Fibroblast of lung (primary cell): ENCODE results near the gene ARHGEF7. TPM values are rescaled to one million over a fixed set of nuclear protein-coding genes. Genes with fewer than 3 reads are reported as not detected.

Experiments used
- DNase-seq, 2 donors: peaks; one replicate each; pipeline versions ENCODE4 v3.0.0 to v3.0.0-alpha.2; 2010; ENCODE audit warnings: low read depth in 2 of 2
- H2AFZ ChIP-seq: 2 replicates; pipeline ENCODE4 v1.5.1; 2012; ENCODE audit warnings: low read length, control low read depth, inconsistent platforms
- H3K27ac ChIP-seq: 2 replicates; pipeline ENCODE4 v1.5.1; 2011; ENCODE audit warnings: low read length, control low read depth; ENCODE audit not compliant: insufficient read depth
- H3K27me3 ChIP-seq: 2 replicates; pipeline ENCODE4 v1.5.1; 2011; ENCODE audit warnings: mild to moderate bottlenecking, low read length; ENCODE audit not compliant: control insufficient read depth, insufficient read depth
- H3K36me3 ChIP-seq: 2 replicates; pipeline ENCODE4 v1.5.1; 2011; ENCODE audit warnings: low read length; ENCODE audit not compliant: control insufficient read depth, insufficient read depth
- H3K4me1 ChIP-seq: 2 replicates; pipeline ENCODE4 v1.5.1; 2011; ENCODE audit warnings: low read length; ENCODE audit not compliant: control insufficient read depth, insufficient read depth; ENCODE audit errors: extremely low read depth
- H3K4me2 ChIP-seq: 2 replicates; pipeline ENCODE4 v1.5.1; 2011; ENCODE audit warnings: low read length, control low read depth; ENCODE audit not compliant: insufficient read depth; ENCODE audit errors: extremely low read depth
- H3K4me3 ChIP-seq, 4 experiments: fragments of 200-600 bp in 1 of 4; sonication (generic) in 1 of 4; replicated peaks in 1 of 4; 2 replicates each; pipeline ENCODE4 v1.5.1; 2011 to 2016; ENCODE audit warnings: low read length in 4 of 4, low read depth in 3 of 4, mild to moderate bottlenecking in 3 of 4, control low read depth in 2 of 4, inconsistent platforms in 1 of 4, mixed read lengths in 1 of 4; ENCODE audit not compliant: insufficient read depth in 1 of 4; ENCODE audit errors: control extremely low read depth in 1 of 4
- H3K79me2 ChIP-seq: 2 replicates; pipeline ENCODE4 v1.5.1; 2012; ENCODE audit warnings: mild to moderate bottlenecking, low read length, inconsistent platforms; ENCODE audit not compliant: control insufficient read depth, insufficient read depth
- H3K9ac ChIP-seq: 2 replicates; pipeline ENCODE4 v1.5.1; 2011; ENCODE audit warnings: mild to moderate bottlenecking, low read length, control low read depth; ENCODE audit not compliant: insufficient read depth
- H3K9me3 ChIP-seq: 2 replicates; pipeline ENCODE4 v1.5.1; 2012; ENCODE audit warnings: low read depth, low read length; ENCODE audit not compliant: control insufficient read depth, insufficient read depth
- H4K20me1 ChIP-seq: 2 replicates; pipeline ENCODE4 v1.5.1; 2011; ENCODE audit warnings: low read length; ENCODE audit not compliant: control insufficient read depth, insufficient read depth; ENCODE audit errors: extremely low read depth
- EZH2 ChIP-seq: IDR thresholded peaks from 2 replicates; pipeline ENCODE4 v1.5.1; 2012; ENCODE audit warnings: low read length, control low read depth, mild to moderate bottlenecking; ENCODE audit errors: missing control alignments
- polyA plus RNA-seq, 2 donors: library from polyadenylated mRNA; depleted of rRNA in 1 of 2; stranded (reverse) in 1 of 2; unstranded in 1 of 2; fragments of >200 nt; gene quantifications; 2 replicates each; pipeline ENCODE4 v1.2.1, GENCODE V29; 2011 to 2012; ENCODE audit warnings: missing spikeins in 1 of 2
- total RNA-seq: library from RNA; depleted of rRNA; stranded (reverse); fragments of >200 nt; gene quantifications from 2 replicates; pipeline ENCODE4 v1.2.1, GENCODE V29; 2014
- TF ChIP-seq, protein P1 (sequence below), 2 donors: IDR thresholded peaks in 1 of 2; conservative IDR thresholded peaks in 1 of 2; 1 replicate in 1 of 2; 2 replicates in 1 of 2; pipeline ENCODE4 v1.5.1; 2011 to 2012; ENCODE audit warnings: low read length in 2 of 2, control low read depth in 1 of 2, inconsistent platforms in 1 of 2, low read depth in 1 of 2, mild to moderate bottlenecking in 1 of 2

ARHGEF7 gene
- total and polyA plus RNA-seq, 2 donors (not counting 1 experiment from before 2014, with no cell fraction given) = 29.1 to 42.8 TPM

DNA sequence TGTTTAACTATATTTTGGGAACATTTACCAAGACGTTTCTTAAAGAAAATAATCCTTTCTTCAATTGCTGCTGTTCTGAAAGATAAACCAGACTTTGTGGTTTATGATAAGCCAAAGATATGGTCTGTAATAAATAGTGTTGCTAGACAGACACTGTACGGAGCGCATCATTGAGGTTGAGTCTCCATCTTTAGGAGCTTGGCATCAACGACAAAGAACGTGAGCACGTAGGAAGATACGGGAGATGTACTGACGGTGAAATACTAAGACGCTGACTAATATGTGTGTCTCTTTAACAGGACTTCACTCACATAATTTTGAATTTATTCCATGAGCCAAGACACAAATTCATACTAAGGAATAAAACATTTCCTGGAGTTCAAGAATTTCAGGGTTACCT is 221.6 kb downstream of the ARHGEF7 start:
- H3K36me3 ChIP-seq = no peaks in the 10 kb centered on the region

DNA sequence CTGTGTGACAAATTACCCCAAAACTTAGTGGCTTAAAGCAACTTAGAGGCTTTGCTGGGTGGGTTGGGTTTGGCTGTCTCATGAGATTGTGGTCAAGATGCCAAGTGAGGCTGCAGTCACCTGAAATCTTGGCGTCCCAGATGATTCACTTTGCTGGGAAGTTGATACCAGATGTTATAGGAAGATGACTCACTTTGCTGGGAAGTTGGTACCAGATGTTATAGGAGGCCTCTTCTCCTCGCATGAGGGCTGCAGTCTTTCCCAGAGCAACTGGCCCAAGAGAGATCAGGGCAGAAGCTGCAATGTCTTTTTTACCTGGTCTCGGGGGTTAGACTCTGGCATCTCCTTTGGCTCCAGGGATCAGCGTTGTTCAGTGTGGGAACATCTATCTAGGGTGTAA is 222.1 kb downstream of the ARHGEF7 start:
- peaks cover 4% of the 10 kb centered on the region for H3K4me1 ChIP-seq
- no peaks in the 10 kb centered on the region for H3K79me2 ChIP-seq
- H2AFZ ChIP-seq = no peak overlapping the region
- no peak overlapping the region for H3K9ac ChIP-seq
- H4K20me1 ChIP-seq = no peaks in the 10 kb centered on the region
- peak overlapping the region; percentile 60 for H3K27ac ChIP-seq
- peak overlapping the region; percentile 47 for H3K4me2 ChIP-seq
- H3K36me3 ChIP-seq = no peaks in the 10 kb centered on the region
- DNase-seq = peak; percentile 87 to 95
- no peaks in the 10 kb centered on the region for H3K27me3 ChIP-seq
- H3K9me3 ChIP-seq = no peaks in the 10 kb centered on the region
- TF ChIP-seq, protein P1, sequence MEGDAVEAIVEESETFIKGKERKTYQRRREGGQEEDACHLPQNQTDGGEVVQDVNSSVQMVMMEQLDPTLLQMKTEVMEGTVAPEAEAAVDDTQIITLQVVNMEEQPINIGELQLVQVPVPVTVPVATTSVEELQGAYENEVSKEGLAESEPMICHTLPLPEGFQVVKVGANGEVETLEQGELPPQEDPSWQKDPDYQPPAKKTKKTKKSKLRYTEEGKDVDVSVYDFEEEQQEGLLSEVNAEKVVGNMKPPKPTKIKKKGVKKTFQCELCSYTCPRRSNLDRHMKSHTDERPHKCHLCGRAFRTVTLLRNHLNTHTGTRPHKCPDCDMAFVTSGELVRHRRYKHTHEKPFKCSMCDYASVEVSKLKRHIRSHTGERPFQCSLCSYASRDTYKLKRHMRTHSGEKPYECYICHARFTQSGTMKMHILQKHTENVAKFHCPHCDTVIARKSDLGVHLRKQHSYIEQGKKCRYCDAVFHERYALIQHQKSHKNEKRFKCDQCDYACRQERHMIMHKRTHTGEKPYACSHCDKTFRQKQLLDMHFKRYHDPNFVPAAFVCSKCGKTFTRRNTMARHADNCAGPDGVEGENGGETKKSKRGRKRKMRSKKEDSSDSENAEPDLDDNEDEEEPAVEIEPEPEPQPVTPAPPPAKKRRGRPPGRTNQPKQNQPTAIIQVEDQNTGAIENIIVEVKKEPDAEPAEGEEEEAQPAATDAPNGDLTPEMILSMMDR (conservative IDR thresholded peaks at IDR 0.05 in 1 of 2, IDR thresholded peaks at IDR 0.05 in 1 of 2; ENCODE audit: low read depth in 1 of 2, low read length in 2 of 2) = no peak
- no peak for TF ChIP-seq EZH2
- H3K4me3 ChIP-seq = no peak overlapping the region

More for the DNA sequence above, 221.6 kb downstream of the ARHGEF7 start:
- Histone ChIP-seq H3K4me2 (peak overlapping the region; percentile 46), H3K4me3 (no peak overlapping the region), H3K27me3 (no peaks in the 10 kb centered on the region), H3K79me2 (no peaks in the 10 kb centered on the region), H4K20me1 (no peaks in the 10 kb centered on the region), H3K9ac (no peak overlapping the region), H3K9me3 (no peaks in the 10 kb centered on the region), H3K27ac (no peak overlapping the region), H3K4me1 (peaks cover 4% of the 10 kb centered on the region), H2AFZ (no peak overlapping the region)
- DNase-seq = peak; percentile 49 to 52
- TF ChIP-seq, protein P1 (conservative IDR thresholded peaks at IDR 0.05 in 1 of 2, IDR thresholded peaks at IDR 0.05 in 1 of 2; ENCODE audit: low read depth in 1 of 2, low read length in 2 of 2) = no peak
- no peak for TF ChIP-seq EZH2

DNA sequence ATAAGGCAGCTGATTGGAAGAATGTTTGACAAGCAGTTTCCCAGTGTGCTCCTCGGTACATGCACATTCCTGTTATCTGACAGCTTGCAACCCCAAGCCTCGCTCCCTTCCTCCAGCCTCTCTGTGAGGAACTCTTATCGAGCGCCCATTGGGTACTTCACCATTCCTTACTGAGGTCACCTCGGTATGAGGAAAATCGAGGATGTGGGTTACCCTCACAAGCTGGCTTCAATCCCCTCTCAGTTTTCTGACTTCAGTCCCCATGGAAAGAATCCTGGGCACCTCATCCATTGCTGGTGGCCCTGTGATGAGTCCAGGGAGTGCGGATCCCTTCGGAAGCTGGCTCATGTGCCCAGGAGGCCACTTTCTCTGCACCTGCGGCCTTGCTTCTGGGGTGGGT is 222.6 kb downstream of the ARHGEF7 start:
- Histone ChIP-seq H3K9me3 (no peaks in the 10 kb centered on the region), H3K79me2 (no peaks in the 10 kb centered on the region), H3K9ac (no peak overlapping the region), H4K20me1 (no peaks in the 10 kb centered on the region), H3K4me3 (no peak overlapping the region), H3K27me3 (no peaks in the 10 kb centered on the region), H3K27ac (peak overlapping the region; percentile 60), H3K4me2 (no peak overlapping the region), H3K4me1 (peaks cover 4% of the 10 kb centered on the region), H2AFZ (no peak overlapping the region), H3K36me3 (no peaks in the 10 kb centered on the region)
- TF ChIP-seq EZH2 = no peak
- TF ChIP-seq, protein P1 (conservative IDR thresholded peaks at IDR 0.05 in 1 of 2, IDR thresholded peaks at IDR 0.05 in 1 of 2; ENCODE audit: low read depth in 1 of 2, low read length in 2 of 2) = no peak
- peak in 1 of 2 donors; percentile 12 for DNase-seq
